ENCODE results near the gene HOXB7.

HOXB7 gene

GRCh38 chr17:48610282-48611211, at the start of gene HOXB7:
Gene HOXB7, minus strand, starts transcription at chr17:48611017. Its CDS starts 99 bp downstream, at chr17:48610918.
- Histone ChIP-seq H3K4me1 (ENCODE audit: control insufficient read depth in 1 of 2, insufficient read depth in 2 of 2, low read length in 2 of 2) (peaks cover 0 to 21% of the 10 kb centered on the region in 2 donors), H3K36me3 (ENCODE audit: control insufficient read depth in 1 of 2, insufficient read depth in 2 of 2, low read length in 2 of 2) (no peaks in the 10 kb centered on the region), H3K27me3 (ENCODE audit: control insufficient read depth in 1 of 2, insufficient read depth in 2 of 2, low read length in 2 of 2) (peaks cover 71 to 90% of the 10 kb centered on the region in 2 donors), H3K9ac (ENCODE audit: low read depth in 1 of 2, low read length in 2 of 2) (peak within 1 kb of the TSS; percentile 12 to 37), H3K9me3 (ENCODE audit: control insufficient read depth in 1 of 2, low read length in 2 of 2) (no peaks in the 10 kb centered on the region), H3K27ac (ENCODE audit: low read depth, low read length) (peak within 1 kb of the TSS; percentile 60), H3K4me3 (ENCODE audit: low read depth in 1 of 2, low read length in 2 of 2) (peak within 1 kb of the TSS; percentile 68 to 73)

- Histone ChIP-seq H3K36me3 (ENCODE audit: control insufficient read depth in 1 of 2, insufficient read depth in 2 of 2, low read length in 2 of 2) (no peaks in the 10 kb centered on the region), H3K4me1 (ENCODE audit: control insufficient read depth in 1 of 2, insufficient read depth in 2 of 2, low read length in 2 of 2) (no peaks in the 10 kb centered on the region), H3K4me3 (ENCODE audit: low read depth in 1 of 2, low read length in 2 of 2) (no peak overlapping the region), H3K9ac (ENCODE audit: low read depth in 1 of 2, low read length in 2 of 2) (no peak overlapping the region), H3K27ac (ENCODE audit: low read depth, low read length) (no peak overlapping the region), H3K9me3 (ENCODE audit: control insufficient read depth in 1 of 2, low read length in 2 of 2) (no peaks in the 10 kb centered on the region), H3K27me3 (ENCODE audit: control insufficient read depth in 1 of 2, insufficient read depth in 2 of 2, low read length in 2 of 2) (no peaks in the 10 kb centered on the region)
Observed at GRCh38 chr17:48655913-48656312, 45.1 kb upstream of the HOXB7 start.

GRCh38 chr17:48649741-48650140, 38.9 kb upstream of the HOXB7 start:
- Histone ChIP-seq H3K36me3 (ENCODE audit: control insufficient read depth in 1 of 2, insufficient read depth in 2 of 2, low read length in 2 of 2) (no peaks in the 10 kb centered on the region), H3K27ac (ENCODE audit: low read depth, low read length) (no peak overlapping the region), H3K9ac (ENCODE audit: low read depth in 1 of 2, low read length in 2 of 2) (no peak overlapping the region), H3K9me3 (ENCODE audit: control insufficient read depth in 1 of 2, low read length in 2 of 2) (no peaks in the 10 kb centered on the region), H3K4me3 (ENCODE audit: low read depth in 1 of 2, low read length in 2 of 2) (no peak overlapping the region), H3K27me3 (ENCODE audit: control insufficient read depth in 1 of 2, insufficient read depth in 2 of 2, low read length in 2 of 2) (peaks cover 35 to 42% of the 10 kb centered on the region in 2 donors), H3K4me1 (ENCODE audit: control insufficient read depth in 1 of 2, insufficient read depth in 2 of 2, low read length in 2 of 2) (peaks cover 0 to 12% of the 10 kb centered on the region in 2 donors)

DNA sequence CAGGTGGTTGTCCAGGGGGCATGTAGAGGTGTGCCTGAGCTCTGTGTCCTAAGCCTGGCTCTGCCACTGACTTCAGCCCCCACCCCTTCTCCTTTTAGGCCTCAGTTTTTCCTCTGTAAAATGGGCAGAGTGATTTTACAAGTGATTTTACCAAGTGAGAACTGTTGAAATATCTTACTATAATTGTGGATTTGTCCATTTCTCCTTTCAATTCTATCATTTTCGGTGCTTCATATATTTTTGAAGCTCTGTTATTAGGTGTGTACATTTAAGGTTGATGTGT, 37.1 kb upstream of the HOXB7 start:
- no peak overlapping the region for H3K9ac ChIP-seq (ENCODE audit: low read depth in 1 of 2, low read length in 2 of 2)
- H3K36me3 ChIP-seq (ENCODE audit: control insufficient read depth in 1 of 2, insufficient read depth in 2 of 2, low read length in 2 of 2), result no peaks in the 10 kb centered on the region
- H3K4me3 ChIP-seq (ENCODE audit: low read depth in 1 of 2, low read length in 2 of 2), result peak overlapping the region; percentile 51 to 79
- peaks cover 50 to 61% of the 10 kb centered on the region in 2 donors for H3K27me3 ChIP-seq (ENCODE audit: control insufficient read depth in 1 of 2, insufficient read depth in 2 of 2, low read length in 2 of 2)
- no peaks in the 10 kb centered on the region for H3K9me3 ChIP-seq (ENCODE audit: control insufficient read depth in 1 of 2, low read length in 2 of 2)
- H3K27ac ChIP-seq (ENCODE audit: low read depth, low read length), result no peak overlapping the region
- H3K4me1 ChIP-seq (ENCODE audit: control insufficient read depth in 1 of 2, insufficient read depth in 2 of 2, low read length in 2 of 2), result peaks cover 0 to 12% of the 10 kb centered on the region in 2 donors

GRCh38 chr17:48647103-48647962, 36.5 kb upstream of the HOXB7 start:
- Histone ChIP-seq H3K27ac (ENCODE audit: low read depth, low read length) (no peak overlapping the region), H3K4me1 (ENCODE audit: control insufficient read depth in 1 of 2, insufficient read depth in 2 of 2, low read length in 2 of 2) (peaks cover 0 to 12% of the 10 kb centered on the region in 2 donors), H3K9me3 (ENCODE audit: control insufficient read depth in 1 of 2, low read length in 2 of 2) (no peaks in the 10 kb centered on the region), H3K9ac (ENCODE audit: low read depth in 1 of 2, low read length in 2 of 2) (peak overlapping the region; percentile 11 to 47), H3K4me3 (ENCODE audit: low read depth in 1 of 2, low read length in 2 of 2) (peak overlapping the region; percentile 51 to 79), H3K27me3 (ENCODE audit: control insufficient read depth in 1 of 2, insufficient read depth in 2 of 2, low read length in 2 of 2) (peaks cover 56 to 66% of the 10 kb centered on the region in 2 donors), H3K36me3 (ENCODE audit: control insufficient read depth in 1 of 2, insufficient read depth in 2 of 2, low read length in 2 of 2) (no peaks in the 10 kb centered on the region)

GRCh38 chr17:48646183-48647102, 35.6 kb upstream of the HOXB7 start:
- H3K9ac ChIP-seq (ENCODE audit: low read depth in 1 of 2, low read length in 2 of 2), result no peak overlapping the region
- peak overlapping the region in 1 of 2 donors; percentile 51 for H3K4me3 ChIP-seq (ENCODE audit: low read depth in 1 of 2, low read length in 2 of 2)
- H3K9me3 ChIP-seq (ENCODE audit: control insufficient read depth in 1 of 2, low read length in 2 of 2), result no peaks in the 10 kb centered on the region
- H3K27ac ChIP-seq (ENCODE audit: low read depth, low read length), result no peak overlapping the region
- peaks cover 0 to 12% of the 10 kb centered on the region in 2 donors for H3K4me1 ChIP-seq (ENCODE audit: control insufficient read depth in 1 of 2, insufficient read depth in 2 of 2, low read length in 2 of 2)
- no peaks in the 10 kb centered on the region for H3K36me3 ChIP-seq (ENCODE audit: control insufficient read depth in 1 of 2, insufficient read depth in 2 of 2, low read length in 2 of 2)
- peaks cover 65 to 75% of the 10 kb centered on the region in 2 donors for H3K27me3 ChIP-seq (ENCODE audit: control insufficient read depth in 1 of 2, insufficient read depth in 2 of 2, low read length in 2 of 2)

DNA sequence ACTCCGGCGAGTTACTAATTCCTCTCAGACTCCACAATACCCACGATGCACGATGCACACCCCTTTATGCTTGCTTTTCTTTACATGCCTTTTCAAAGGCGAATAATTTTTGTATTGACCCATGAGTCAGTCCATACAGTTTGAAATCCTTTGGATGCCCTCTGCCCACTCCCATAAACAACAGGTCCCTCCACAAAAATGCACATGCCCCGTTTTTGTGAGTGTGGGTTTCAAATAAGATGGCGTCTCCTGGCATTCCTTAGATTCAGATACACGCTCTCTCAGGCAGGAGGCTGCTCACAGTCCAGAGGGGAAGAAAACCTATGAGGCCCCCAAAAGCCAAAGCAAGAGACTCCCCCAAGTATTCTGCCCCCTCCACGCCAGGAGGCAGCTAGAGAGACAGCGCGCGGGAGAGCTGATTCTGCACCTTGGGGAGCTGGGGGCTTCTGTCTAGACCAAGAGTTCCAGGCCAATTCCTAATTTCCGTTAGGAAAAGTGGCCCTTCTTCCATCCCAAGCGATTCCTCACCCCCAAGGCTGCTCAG, 34.9 kb upstream of the HOXB7 start:
- Histone ChIP-seq H3K27me3 (ENCODE audit: control insufficient read depth in 1 of 2, insufficient read depth in 2 of 2, low read length in 2 of 2) (peaks cover 72 to 82% of the 10 kb centered on the region in 2 donors), H3K9me3 (ENCODE audit: control insufficient read depth in 1 of 2, low read length in 2 of 2) (no peaks in the 10 kb centered on the region), H3K4me1 (ENCODE audit: control insufficient read depth in 1 of 2, insufficient read depth in 2 of 2, low read length in 2 of 2) (peaks cover 0 to 12% of the 10 kb centered on the region in 2 donors), H3K4me3 (ENCODE audit: low read depth in 1 of 2, low read length in 2 of 2) (no peak overlapping the region), H3K27ac (ENCODE audit: low read depth, low read length) (no peak overlapping the region), H3K9ac (ENCODE audit: low read depth in 1 of 2, low read length in 2 of 2) (no peak overlapping the region), H3K36me3 (ENCODE audit: control insufficient read depth in 1 of 2, insufficient read depth in 2 of 2, low read length in 2 of 2) (no peaks in the 10 kb centered on the region)

- Histone ChIP-seq H3K27me3 (ENCODE audit: control insufficient read depth in 1 of 2, insufficient read depth in 2 of 2, low read length in 2 of 2) (peaks cover 79 to 89% of the 10 kb centered on the region in 2 donors), H3K9ac (ENCODE audit: low read depth in 1 of 2, low read length in 2 of 2) (no peak overlapping the region), H3K36me3 (ENCODE audit: control insufficient read depth in 1 of 2, insufficient read depth in 2 of 2, low read length in 2 of 2) (no peaks in the 10 kb centered on the region), H3K9me3 (ENCODE audit: control insufficient read depth in 1 of 2, low read length in 2 of 2) (no peaks in the 10 kb centered on the region), H3K4me1 (ENCODE audit: control insufficient read depth in 1 of 2, insufficient read depth in 2 of 2, low read length in 2 of 2) (peaks cover 0 to 12% of the 10 kb centered on the region in 2 donors), H3K4me3 (ENCODE audit: low read depth in 1 of 2, low read length in 2 of 2) (no peak overlapping the region), H3K27ac (ENCODE audit: low read depth, low read length) (no peak overlapping the region)
Observed at GRCh38 chr17:48644910-48645557, 34.2 kb upstream of the HOXB7 start.

GRCh38 chr17:48644159-48644558, 33.3 kb upstream of the HOXB7 start:
- H3K4me3 ChIP-seq (ENCODE audit: low read depth in 1 of 2, low read length in 2 of 2), result no peak overlapping the region
- H3K27me3 ChIP-seq (ENCODE audit: control insufficient read depth in 1 of 2, insufficient read depth in 2 of 2, low read length in 2 of 2), result peaks cover 87 to 92% of the 10 kb centered on the region in 2 donors
- H3K27ac ChIP-seq (ENCODE audit: low read depth, low read length), result no peak overlapping the region
- no peaks in the 10 kb centered on the region for H3K9me3 ChIP-seq (ENCODE audit: control insufficient read depth in 1 of 2, low read length in 2 of 2)
- peaks cover 0 to 12% of the 10 kb centered on the region in 2 donors for H3K4me1 ChIP-seq (ENCODE audit: control insufficient read depth in 1 of 2, insufficient read depth in 2 of 2, low read length in 2 of 2)
- H3K9ac ChIP-seq (ENCODE audit: low read depth in 1 of 2, low read length in 2 of 2), result no peak overlapping the region
- no peaks in the 10 kb centered on the region for H3K36me3 ChIP-seq (ENCODE audit: control insufficient read depth in 1 of 2, insufficient read depth in 2 of 2, low read length in 2 of 2)
